ENCODE measurements around the gene RNF113B.

RNF113B gene

DNA sequence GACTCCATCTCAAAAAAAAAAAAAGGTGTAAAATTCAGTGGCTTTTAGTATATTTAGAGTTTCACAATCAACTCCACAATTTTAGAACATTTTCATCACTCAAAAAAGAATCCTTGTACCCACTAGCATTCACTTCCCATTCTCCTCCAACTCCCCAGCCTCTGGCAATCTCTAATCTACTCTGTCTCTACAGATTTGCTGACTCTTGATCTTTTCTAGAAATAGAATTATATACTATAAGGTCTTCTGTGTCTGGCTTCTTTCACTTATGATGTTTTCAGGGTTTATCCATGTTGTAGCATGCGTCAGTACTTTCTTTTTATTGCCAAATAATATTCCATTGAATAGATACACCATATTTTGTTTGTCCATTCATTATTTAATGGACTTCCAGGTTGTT, 42.2 kb downstream of the RNF113B start:
- no peak for FAIRE-seq

DNA sequence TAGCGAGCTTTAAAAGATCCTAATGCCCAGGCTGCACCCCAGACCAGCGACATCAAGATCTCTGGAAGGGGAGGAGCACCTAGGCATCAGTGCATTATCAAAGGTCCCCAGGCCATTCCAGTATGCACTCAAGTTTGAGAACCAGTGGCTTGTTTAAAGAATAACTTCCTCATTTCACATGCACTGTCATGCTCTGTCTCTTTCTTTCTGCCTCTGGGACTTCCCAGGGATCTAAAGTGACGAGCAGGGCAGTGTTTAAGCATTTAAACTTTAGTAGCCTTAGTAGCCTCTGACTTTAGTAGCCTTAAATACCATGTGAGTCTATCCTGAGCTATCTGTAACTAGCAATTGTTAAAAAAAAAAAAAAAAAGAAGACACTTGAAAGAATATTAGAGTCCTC, 43.1 kb downstream of the RNF113B start:
- FAIRE-seq: no peak

DNA sequence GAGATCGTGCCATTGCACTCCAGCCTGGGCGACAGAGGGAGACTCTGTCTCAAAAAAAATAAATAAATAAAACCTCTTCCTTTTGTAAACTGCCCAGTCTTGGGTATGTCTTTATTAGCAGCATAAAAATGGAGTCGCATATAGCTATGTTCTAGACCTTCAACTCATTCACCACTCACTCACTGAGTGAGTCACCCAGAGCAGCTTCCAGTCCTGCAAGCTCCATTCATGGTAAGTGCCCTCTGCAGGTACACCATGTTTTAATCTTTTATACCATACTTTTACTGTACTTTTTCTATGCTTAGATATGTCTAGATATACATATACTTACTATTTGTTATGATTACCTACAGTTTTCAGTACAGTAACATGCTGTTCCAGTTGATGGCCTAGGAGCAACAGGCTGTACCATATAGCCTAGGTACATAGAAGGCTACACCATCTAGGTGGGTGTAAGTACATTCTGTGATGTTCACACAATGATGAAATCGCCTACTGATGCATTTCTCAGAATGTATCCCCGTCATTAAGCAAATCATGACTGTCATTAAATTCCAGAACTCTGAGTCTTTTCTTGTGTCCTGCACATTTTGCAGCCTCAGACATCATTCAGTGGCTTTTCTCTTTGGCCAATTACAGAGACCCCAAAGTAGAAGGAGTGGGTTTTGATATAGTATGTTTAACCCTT, 47.9 kb downstream of the RNF113B start:
- no peak for FAIRE-seq
